ENCODE measurements around the gene KCMF1. TPM values are rescaled to one million over a fixed set of nuclear protein-coding genes. Genes with fewer than 3 reads are reported as not detected.
A peak's percentile ranks its signal among the peaks of the same experiment; 100 is the strongest.

The KCMF1 gene
- total and polyA plus RNA-seq, 9 of the 15 experiments (the other 6 are each of a cell fraction or from before 2014, with no cell fraction given), result 6.8 to 88.2 (median 46.5) TPM

DNA sequence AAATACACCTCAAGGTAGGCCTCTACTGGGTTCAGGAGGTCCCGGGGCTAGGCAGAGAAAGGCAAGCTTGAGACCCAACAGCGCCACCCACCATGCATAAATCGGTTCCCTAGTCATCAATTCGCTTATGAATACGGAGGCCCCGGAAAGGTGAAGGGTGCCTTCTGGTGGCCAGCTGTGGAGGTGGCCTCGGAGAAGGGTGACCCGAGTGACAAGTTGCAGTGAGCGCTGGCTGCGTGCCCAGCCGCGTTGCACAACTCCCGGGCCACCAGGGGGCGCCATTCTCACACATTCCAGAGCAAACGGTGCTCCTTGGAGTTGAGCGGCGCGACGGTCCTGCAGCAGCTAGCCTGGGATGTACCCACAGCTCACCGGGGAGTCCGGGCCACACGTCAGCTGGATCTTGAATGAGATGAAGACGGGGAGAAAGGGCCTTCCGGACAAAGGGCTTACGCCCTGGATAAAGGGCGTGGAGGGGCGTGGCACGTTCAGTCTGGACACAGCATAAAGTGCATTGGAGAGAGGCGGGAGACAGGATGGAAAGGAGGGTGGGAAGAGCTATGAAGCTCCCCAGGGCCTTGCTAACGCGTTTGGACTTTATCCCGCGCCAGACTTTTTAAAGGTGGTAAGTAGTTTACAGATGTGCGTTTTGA lies 45.1 kb upstream of the KCMF1 start (continued):
- TF ChIP-seq, protein P1, sequence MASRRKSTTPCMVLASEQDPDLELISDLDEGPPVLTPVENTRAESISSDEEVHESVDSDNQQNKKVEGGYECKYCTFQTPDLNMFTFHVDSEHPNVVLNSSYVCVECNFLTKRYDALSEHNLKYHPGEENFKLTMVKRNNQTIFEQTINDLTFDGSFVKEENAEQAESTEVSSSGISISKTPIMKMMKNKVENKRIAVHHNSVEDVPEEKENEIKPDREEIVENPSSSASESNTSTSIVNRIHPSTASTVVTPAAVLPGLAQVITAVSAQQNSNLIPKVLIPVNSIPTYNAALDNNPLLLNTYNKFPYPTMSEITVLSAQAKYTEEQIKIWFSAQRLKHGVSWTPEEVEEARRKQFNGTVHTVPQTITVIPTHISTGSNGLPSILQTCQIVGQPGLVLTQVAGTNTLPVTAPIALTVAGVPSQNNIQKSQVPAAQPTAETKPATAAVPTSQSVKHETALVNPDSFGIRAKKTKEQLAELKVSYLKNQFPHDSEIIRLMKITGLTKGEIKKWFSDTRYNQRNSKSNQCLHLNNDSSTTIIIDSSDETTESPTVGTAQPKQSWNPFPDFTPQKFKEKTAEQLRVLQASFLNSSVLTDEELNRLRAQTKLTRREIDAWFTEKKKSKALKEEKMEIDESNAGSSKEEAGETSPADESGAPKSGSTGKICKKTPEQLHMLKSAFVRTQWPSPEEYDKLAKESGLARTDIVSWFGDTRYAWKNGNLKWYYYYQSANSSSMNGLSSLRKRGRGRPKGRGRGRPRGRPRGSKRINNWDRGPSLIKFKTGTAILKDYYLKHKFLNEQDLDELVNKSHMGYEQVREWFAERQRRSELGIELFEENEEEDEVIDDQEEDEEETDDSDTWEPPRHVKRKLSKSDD (conservative IDR thresholded peaks at IDR 0.05; ENCODE audit: low read length), result 0 out of 2 replicates have a peak, but pooled peaks have one; percentile 20
- peak in 1 of 2 experiments; percentile 85; a peak in 1 of 4 replicates for TF ChIP-seq KDM4B (IDR thresholded peaks at IDR 0.05; ENCODE audit: borderline replicate concordance in 2 of 2, low read depth in 1 of 2)
- peak; percentile 42; the same call in 1 of the 2 replicates for TF ChIP-seq EP300 (IDR thresholded peaks at IDR 0.05; ENCODE audit: low read length)
- TF ChIP-seq CREB3L1 (IDR thresholded peaks at IDR 0.05; ENCODE audit: borderline replicate concordance, low read depth), result peak; percentile 60; the same call in 1 of the 2 replicates
- TF ChIP-seq ETV1 (tag; conservative IDR thresholded peaks at IDR 0.05; ENCODE audit: low read depth), result peak; percentile 71
- TF ChIP-seq, protein P2, sequence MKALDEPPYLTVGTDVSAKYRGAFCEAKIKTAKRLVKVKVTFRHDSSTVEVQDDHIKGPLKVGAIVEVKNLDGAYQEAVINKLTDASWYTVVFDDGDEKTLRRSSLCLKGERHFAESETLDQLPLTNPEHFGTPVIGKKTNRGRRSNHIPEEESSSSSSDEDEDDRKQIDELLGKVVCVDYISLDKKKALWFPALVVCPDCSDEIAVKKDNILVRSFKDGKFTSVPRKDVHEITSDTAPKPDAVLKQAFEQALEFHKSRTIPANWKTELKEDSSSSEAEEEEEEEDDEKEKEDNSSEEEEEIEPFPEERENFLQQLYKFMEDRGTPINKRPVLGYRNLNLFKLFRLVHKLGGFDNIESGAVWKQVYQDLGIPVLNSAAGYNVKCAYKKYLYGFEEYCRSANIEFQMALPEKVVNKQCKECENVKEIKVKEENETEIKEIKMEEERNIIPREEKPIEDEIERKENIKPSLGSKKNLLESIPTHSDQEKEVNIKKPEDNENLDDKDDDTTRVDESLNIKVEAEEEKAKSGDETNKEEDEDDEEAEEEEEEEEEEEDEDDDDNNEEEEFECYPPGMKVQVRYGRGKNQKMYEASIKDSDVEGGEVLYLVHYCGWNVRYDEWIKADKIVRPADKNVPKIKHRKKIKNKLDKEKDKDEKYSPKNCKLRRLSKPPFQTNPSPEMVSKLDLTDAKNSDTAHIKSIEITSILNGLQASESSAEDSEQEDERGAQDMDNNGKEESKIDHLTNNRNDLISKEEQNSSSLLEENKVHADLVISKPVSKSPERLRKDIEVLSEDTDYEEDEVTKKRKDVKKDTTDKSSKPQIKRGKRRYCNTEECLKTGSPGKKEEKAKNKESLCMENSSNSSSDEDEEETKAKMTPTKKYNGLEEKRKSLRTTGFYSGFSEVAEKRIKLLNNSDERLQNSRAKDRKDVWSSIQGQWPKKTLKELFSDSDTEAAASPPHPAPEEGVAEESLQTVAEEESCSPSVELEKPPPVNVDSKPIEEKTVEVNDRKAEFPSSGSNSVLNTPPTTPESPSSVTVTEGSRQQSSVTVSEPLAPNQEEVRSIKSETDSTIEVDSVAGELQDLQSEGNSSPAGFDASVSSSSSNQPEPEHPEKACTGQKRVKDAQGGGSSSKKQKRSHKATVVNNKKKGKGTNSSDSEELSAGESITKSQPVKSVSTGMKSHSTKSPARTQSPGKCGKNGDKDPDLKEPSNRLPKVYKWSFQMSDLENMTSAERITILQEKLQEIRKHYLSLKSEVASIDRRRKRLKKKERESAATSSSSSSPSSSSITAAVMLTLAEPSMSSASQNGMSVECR (CRISPR knock-in tag; IDR thresholded peaks at IDR 0.05), result 0 out of 2 replicates have a peak, but pooled peaks have one; percentile 33
- peak; percentile 100 for TF ChIP-seq NFIC (IDR thresholded peaks at IDR 0.05)

Data from K562 (cell line).